ENCODE measurements around the gene BUD23. TPM values are rescaled to one million over a fixed set of nuclear protein-coding genes. Genes with fewer than 3 reads are reported as not detected.
A peak's percentile ranks its signal among the peaks of the same experiment; 100 is the strongest.

Gene BUD23
- total and polyA plus RNA-seq, 9 of the 15 experiments (the other 6 are each of a cell fraction or from before 2014, with no cell fraction given): 79.5 to 270 (median 150) TPM

- TF ChIP-seq E4F1 (CRISPR knock-in tag; IDR thresholded peaks at IDR 0.05; ENCODE audit: borderline replicate concordance) (no peak), RBM39 (optimal IDR thresholded peaks at IDR 0.05; ENCODE audit: low read depth, low read length) (no peak), COPS2 (conservative IDR thresholded peaks at IDR 0.05) (no peak), E2F1 (CRISPR knock-in tag; IDR thresholded peaks at IDR 0.05) (no peak), GABPB1 (CRISPR knock-in tag; IDR thresholded peaks at IDR 0.05) (peak; percentile 79), MXI1 (IDR thresholded peaks at IDR 0.05; ENCODE audit: low read depth, low read length) (no peak), SIRT6 (IDR thresholded peaks at IDR 0.05; ENCODE audit: low read depth, low read length) (no peak), ZNF239 (CRISPR knock-in tag; IDR thresholded peaks at IDR 0.05) (no peak), SNAPC5 (CRISPR knock-in tag; IDR thresholded peaks at IDR 0.05) (no peak), ZNF655 (CRISPR knock-in tag; IDR thresholded peaks at IDR 0.05) (no peak), JUN (IDR thresholded peaks at IDR 0.05; ENCODE audit: borderline replicate concordance, low read depth, low read length) (no peak), JUN (CRISPR knock-in tag; IDR thresholded peaks at IDR 0.05; ENCODE audit: borderline replicate concordance) (no peak), ETV6 (IDR thresholded peaks at IDR 0.05; ENCODE audit: borderline replicate concordance in 1 of 2, low read depth in 2 of 2, low read length in 1 of 2) (no peak), ETV6 (CRISPR knock-in tag; IDR thresholded peaks at IDR 0.05; ENCODE audit: borderline replicate concordance) (no peak), IRF1 (CRISPR knock-in tag; IDR thresholded peaks at IDR 0.05; ENCODE audit: borderline replicate concordance) (no peak), NELFE (IDR thresholded peaks at IDR 0.05; ENCODE audit: insufficient read depth, insufficient read length) (no peak), ZNF316 (IDR thresholded peaks at IDR 0.05) (no peak), SIN3A (IDR thresholded peaks at IDR 0.05; ENCODE audit: borderline replicate concordance in 2 of 2, control insufficient read depth in 1 of 2, low read depth in 2 of 2, low read length in 2 of 2) (no peak), TAF7 (tag; IDR thresholded peaks at IDR 0.05) (no peak), U2AF2 (optimal IDR thresholded peaks at IDR 0.05; ENCODE audit: low read depth, low read length) (no peak)
Observed at GRCh38 chr7:73734619-73735527, 51.5 kb downstream of the BUD23 start (continued).
